Measurements from ENCODE around the gene C11orf52.

The C11orf52 gene

GRCh38 chr11:111960916-111961315 is 42.2 kb downstream of the C11orf52 start:
- in situ Hi-C loops (cut with HindIII; ENCODE audit: low pct_ligation_motif_present, low pct_unique_long_range_greater_than_20kb, low sequenced_read_pairs) = no loop called here
- DNase-seq = peak; percentile 26

- in situ Hi-C loops (cut with HindIII; ENCODE audit: low pct_ligation_motif_present, low pct_unique_long_range_greater_than_20kb, low sequenced_read_pairs) = no loop called here
- no peak for DNase-seq
These were observed 42.9 kb downstream of the C11orf52 start for GRCh38 chr11:111961389-111962300.

GRCh38 chr11:111963931-111964340 is 45.2 kb downstream of the C11orf52 start:
- in situ Hi-C loops (cut with HindIII; ENCODE audit: low pct_ligation_motif_present, low pct_unique_long_range_greater_than_20kb, low sequenced_read_pairs) = no loop called here
- no peak for DNase-seq

GRCh38 chr11:111966678-111967077 is 48.0 kb downstream of the C11orf52 start:
- no peak for DNase-seq
- in situ Hi-C loops (cut with HindIII; ENCODE audit: low pct_ligation_motif_present, low pct_unique_long_range_greater_than_20kb, low sequenced_read_pairs) = no loop called here

GRCh38 chr11:111967649-111968048 is 48.9 kb downstream of the C11orf52 start:
- no peak for DNase-seq
- in situ Hi-C loops (cut with HindIII; ENCODE audit: low pct_ligation_motif_present, low pct_unique_long_range_greater_than_20kb, low sequenced_read_pairs) = no loop called here

- no peak for DNase-seq
- in situ Hi-C loops (cut with HindIII; ENCODE audit: low pct_ligation_motif_present, low pct_unique_long_range_greater_than_20kb, low sequenced_read_pairs) = no loop called here
These were observed 50.6 kb downstream of the C11orf52 start for GRCh38 chr11:111969344-111969743.

GRCh38 chr11:111974446-111974845 is 55.7 kb downstream of the C11orf52 start:
- in situ Hi-C loops (cut with HindIII; ENCODE audit: low pct_ligation_motif_present, low pct_unique_long_range_greater_than_20kb, low sequenced_read_pairs) = no loop called here
- no peak for DNase-seq

- in situ Hi-C loops (cut with HindIII; ENCODE audit: low pct_ligation_motif_present, low pct_unique_long_range_greater_than_20kb, low sequenced_read_pairs) = no loop called here
- peak; percentile 9 for DNase-seq
These were observed 56.5 kb downstream of the C11orf52 start for GRCh38 chr11:111975076-111975806.

- DNase-seq = no peak
- in situ Hi-C loops (cut with HindIII; ENCODE audit: low pct_ligation_motif_present, low pct_unique_long_range_greater_than_20kb, low sequenced_read_pairs) = no loop called here
These were observed 57.5 kb downstream of the C11orf52 start for GRCh38 chr11:111976119-111976766.
